Inflammatory macrophage (primary cell): ENCODE data around the gene HELB.
"Not testable (repeated sequence)": the region's sequence is repeated elsewhere in the genome, so short reads cannot be mapped to it uniquely, and the experiment has no call there.

ENCODE experiments used
- DNase-seq, 2 donors: peaks; one replicate each; pipeline ENCODE4 v3.0.0-alpha.2; 2020 to 2022

HELB gene

DNA sequence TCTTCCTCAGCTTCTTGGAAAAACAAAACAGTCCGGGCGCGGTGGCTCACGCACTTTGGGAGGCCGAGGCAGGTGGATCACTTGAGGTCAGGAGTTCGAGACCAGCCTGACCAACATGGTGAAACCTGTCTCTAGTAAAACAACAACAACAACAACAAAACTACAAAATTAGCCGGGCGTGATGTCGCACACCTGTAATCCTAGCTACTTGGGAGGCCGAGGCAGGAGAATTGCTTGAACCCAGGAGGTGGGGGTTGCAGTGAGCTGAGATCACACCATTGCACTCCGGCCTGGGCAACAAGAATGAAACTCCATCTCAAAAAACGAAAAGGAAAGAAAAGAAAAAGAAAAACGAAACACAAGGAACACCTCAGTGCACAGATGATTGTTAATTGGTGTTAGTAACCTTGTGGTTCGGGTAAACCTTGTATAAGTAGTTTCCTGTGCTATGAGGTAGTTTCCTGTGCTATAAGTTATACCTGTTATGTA lies 1.1 kb downstream of the HELB start:
- DNase-seq, result not testable (repeated sequence)

DNA sequence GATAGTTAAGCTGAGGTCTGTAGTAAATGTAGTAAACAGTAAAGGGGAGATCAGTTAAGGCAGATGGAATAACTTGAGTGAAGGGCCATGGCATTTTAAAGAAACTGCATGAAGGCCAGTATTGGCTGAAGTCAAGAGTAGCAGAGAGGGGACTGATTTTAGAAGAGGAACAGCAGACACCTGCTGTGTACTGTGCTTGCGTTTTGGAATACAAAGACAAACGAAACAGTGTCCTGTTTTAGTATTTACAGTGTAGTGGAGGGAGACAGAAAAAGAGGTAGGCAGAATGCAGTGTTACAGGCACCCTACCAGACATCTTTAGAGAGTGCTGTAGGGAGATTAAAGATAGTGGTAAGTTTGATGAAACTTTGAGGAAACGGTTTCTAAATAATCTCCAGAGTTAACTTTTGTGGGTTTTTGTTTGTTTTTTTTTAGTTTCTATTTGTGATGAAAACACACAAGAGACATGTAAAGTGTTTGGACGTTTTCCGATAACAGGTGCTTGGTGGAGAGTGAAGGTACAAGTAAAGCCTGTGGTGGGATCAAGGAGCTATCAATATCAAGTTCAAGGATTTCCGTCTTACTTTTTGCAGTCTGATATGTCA lies 2.1 kb downstream of the HELB start:
- DNase-seq, result no peak

DNA sequence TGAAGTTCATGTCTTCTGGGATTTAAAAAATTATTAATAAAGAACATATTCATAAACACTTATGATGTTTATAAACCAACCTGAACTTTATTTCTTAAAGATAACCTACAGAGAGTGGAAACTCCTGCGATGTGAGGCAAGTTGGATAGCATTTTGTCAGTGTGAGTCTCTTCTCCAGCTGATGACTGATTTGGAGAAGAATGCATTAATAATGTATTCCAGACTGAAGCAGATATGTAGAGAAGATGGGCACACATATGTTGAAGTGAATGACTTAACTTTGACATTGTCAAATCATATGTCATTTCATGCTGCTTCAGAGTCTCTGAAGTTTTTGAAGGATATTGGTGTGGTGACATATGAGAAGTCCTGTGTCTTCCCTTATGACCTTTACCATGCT lies 7.3 kb downstream of the HELB start:
- DNase-seq, result no peak

DNA sequence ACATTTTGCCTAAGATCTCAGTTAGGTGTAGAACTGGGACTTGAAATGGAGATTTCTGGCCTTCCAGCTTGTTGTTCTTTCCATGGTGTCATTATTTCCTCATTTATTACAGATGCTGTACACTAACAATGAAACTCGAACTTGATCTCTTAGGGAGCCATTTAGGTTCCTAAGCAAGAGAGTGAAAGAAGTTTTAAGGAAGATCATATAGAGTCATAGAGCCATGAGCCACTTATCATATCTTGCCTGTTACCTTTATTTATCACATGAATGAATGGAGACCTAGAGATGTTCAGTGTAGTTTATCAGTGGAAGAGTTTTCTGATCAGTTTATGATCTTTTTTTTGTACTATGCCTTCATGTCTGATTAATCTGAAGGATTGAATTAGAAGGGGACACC lies 9.9 kb downstream of the HELB start:
- no peak for DNase-seq

DNA sequence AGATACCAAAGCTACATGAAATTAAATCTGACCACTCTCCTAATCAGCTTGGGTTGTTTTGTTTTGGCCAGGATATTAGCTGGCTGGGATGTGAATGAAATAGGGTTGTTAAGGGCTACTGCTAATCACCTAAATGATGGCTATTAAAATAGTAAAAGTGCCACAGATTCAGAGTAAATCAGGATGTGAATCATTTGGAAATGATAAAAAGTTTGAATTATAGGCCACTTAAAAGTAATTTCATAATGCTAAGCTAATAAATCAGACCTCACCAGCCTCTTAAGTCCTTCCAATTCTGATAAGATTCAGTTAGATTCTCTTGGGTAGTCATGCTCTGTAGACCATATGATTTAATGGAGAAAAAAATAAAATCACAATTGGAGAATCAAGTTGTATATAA lies 12.0 kb downstream of the HELB start:
- no peak for DNase-seq

DNA sequence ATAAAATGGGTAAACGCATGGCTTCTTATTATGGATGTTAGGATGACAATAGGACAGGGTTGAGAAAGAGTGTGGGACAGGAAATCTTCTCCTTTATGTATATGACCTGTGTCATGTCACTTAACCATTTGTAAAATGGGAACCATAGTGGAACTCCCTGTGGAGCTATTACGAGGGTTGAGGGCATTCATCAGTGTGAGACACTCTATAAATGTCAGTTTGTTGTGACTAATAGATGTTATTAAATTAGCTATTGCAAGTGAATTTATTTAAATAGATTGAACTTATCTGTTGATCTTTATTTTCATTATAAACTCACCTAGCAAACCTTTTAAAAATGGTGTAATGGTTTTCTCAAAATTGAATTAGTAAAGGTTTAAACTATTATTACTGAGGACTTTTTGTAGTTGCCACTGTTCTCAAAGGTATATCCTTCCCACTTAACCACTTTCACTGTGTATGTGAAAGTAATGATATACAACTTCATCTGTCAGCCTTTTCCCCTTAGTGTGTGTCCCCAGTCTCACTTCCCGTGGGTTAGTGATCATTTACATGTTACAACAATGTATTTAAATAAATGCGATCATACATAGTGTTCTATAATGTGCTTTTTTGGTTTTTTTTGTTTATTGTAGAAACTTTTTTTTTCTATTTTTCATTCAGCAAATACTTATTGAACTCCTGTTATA lies 17.1 kb downstream of the HELB start:
- DNase-seq, result no peak

DNA sequence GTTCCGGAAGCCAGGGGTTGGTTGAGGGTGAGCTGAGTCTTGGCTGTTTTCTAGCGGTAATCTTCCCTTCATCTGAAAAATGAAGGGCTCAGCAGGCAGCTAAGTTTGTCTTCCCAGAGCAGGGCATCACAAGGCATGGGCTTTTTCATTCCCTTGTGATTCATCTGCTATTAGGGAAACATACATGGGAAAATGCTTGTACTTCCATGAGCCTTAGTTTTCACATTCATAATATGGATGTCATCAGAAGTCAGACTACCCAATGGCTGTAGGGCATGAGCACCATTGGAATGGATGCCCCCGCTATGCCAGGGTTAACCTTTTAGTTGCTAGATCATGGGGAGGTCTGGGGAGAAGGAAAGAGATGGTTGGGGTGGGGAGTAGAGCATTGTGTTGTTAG lies 18.7 kb downstream of the HELB start:
- peak in 1 of 2 donors; percentile 14 for DNase-seq

DNA sequence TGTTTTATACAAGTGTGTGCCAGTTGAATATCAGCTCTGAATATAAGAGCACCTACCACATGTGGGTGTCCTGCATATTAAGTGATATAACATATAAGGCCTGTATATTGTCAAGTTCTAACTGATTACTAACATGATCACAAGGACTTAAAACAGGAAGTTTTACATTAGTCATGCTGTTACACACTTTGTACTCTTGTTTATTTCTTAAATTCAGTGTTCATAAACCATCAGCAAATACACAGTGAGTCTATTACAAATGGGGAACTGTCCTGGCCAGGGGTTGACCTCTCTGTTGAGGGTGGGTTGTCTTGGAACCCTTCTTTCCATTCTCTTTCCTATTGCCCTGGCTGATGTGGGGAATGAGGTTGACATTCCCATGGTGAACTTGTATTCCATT lies 19.1 kb downstream of the HELB start:
- peak; percentile 75 to 91 for DNase-seq

DNA sequence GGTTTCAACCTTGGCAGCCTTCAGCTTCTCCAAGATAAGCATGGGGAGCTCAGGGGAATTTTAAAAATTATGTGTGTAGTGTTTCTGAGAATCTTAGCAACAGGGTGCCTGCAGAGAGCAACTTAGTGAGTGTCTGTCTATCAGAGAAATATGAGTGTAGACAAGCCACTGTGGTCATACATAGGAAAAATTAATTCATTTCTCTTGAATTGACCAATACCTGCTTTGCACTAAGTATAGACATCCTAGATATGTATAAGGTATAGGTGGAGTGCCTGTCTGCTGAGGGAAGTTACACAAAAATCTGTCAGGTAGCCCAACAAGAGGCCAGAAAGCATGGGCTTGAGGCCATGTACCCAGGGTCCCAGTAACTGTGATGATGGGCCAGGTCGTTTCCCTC lies 20.7 kb downstream of the HELB start:
- no peak for DNase-seq

DNA sequence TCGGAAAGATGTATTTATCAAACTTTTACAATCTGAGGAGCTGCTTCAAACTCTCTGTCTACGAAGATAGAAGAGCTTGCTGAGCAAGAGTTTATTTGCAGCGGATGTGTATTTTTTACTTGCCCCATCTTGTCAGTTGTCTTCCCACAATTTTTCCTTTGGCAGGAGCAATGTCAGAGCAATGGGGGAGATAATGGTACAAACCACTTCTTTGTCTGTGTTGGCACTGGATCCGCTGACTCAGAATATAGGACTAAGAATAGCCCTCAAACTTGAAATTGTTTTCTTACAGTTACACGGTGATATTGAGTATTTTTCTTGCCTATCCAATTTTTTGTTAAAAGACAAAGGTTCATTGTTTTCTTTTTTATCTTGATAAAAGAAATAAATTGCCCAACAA lies 27.6 kb downstream of the HELB start:
- no peak for DNase-seq

DNA sequence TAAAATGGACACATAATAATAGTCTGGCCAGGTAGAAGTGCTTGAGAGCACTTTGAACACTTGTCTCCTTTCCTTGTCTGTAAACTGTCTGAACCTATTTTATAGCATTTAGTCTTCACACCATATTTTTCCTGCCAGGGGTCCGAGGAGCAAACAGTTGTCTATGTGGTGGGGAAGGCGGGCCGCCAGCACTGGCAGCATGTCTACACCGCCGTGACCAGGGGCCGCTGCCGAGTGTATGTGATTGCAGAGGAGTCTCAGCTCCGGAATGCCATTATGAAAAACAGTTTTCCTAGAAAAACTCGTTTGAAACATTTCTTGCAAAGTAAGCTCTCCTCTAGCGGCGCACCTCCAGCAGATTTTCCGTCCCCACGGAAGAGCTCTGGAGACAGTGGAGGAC lies 28.7 kb downstream of the HELB start:
- no peak for DNase-seq

DNA sequence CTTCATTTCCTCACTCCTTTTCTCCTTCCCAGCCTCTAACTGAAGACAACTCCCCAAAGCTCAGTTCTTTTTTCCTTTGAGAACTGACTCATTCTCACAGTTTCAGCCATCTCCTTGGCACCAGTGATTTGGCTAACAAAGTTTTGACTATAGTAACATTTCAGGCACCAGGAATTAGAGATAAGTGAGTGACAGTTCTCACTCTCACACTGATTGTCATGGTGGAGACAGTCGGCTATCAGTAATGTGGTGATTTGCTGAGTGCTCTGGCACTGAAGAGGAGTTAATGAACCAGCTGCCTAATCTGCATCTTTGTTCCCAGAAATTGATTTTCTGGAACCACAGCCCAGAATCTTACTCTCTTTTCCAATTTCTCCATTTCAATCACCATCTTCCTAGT lies 29.5 kb downstream of the HELB start:
- no peak for DNase-seq

DNA sequence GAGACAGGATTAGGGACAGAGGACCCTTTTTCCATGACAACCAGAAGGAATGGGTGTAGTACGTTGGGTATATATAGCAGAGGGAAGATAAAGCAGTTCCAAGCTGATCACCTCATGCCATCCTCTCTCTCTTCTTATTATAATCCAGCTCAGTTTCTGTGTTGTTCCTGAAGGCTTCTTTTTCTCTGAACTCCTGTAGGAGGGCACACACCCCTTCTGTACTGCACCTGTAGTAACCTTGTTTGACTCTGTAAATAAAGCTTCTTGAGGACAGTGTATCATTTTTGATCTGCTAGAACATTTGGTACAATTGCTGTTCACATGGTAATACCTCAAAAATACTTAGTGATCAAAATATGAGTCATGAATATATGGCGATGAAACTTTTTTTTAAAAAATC lies 33.5 kb downstream of the HELB start:
- no peak for DNase-seq

DNA sequence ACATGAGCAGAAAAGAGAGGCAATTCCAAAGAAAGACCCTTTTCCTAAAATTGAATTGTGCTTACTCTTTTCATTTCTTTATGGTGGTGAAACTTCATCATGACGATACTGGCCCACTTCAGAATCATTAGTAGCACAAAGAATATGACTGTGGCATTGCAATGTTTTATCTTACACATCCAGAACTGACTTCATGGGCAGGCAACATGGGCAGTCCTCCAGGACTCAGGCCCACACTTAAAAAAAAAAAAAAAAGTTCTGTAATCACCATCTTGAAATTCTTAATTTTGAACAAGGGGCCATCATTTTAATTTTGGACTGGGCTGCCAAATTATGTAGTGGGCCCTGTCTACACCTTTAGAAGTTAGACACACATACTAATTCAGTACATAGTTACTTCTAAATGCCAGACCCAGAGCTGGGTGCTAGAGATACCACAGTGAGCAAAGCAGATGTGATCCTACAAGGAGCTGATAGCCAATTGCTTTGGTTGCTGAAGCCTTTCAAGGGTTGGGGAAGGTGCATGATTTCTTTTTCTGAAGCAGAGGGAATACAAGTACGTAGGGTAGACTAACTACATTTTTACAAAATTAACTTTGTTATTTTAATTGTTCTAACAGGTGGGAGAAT lies 35.2 kb downstream of the HELB start:
- DNase-seq, result no peak

DNA sequence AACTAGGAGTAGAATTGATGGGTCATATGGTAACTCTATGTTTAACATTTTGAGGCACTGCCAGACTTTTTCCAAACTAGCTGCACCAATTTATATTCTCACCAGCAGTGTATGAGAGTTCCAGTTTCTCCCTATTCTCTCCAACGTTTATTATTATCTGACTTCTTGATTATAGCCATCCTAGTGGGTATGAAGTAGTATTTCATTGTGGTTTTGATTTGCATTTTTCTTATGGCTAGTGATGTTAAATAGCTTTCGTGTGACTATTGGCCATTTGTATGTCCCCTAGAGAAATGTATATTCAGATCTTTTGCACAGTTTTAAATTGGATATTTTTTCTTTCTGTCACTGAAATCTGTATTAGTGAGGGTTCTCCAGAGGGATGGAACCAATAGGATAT lies 37.8 kb downstream of the HELB start:
- no peak for DNase-seq

DNA sequence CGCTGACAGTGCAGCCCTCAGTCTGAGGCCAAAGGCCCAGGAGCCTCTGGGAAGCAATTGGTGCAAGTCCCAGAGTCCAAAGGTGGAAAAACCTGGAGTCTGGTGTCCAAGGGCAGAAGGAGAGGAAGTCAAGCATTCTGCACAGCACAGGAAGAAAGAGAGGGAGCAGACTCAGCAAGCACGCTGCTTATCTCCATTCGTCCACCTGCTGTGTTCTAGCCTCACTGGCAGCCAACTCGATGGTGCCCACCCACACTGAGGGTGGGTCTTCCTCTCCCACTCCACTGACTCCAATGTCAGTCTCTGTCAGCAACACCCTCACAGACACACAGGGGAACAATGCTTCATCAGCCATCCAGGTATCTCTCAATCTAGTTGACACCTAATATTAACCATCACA lies 38.8 kb downstream of the HELB start:
- DNase-seq, result no peak

DNA sequence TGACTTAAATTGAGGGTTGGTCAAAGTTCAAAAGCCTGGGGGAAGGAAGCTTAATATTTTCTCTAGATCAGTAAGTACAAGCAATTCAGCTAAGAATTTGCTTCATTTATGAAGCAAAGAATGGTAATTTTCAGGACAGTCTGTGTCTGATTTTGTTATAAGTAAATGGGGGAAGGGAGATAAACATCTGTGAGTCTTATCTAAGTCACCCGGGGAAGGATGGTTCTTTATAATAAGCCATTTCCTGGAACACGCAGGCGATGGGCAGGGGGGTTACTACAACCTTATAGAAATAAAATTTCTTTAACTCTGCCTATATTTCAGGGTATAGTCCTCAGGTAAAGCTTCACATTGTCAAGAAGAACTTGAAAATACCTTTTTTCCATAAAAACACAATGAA lies 42.9 kb downstream of the HELB start:
- no peak for DNase-seq

DNA sequence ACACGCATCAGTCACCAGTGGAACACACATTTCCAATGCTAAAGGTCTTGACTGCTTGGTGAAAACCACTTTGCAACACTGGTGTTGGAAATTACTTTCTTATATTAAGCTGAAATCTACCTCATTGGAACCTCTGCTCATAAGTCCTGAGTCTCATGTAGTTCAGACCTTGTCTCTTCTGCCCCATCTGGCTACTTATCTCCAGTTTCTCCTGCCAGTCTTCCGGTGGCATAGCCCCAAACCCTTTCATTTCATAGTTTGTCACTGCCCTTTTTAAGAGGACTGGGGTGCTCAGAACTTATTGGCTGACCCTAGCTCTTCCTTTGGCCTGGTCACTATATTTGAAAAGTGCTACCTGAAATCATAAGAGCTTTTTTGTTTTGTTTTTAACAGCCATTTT lies 43.7 kb downstream of the HELB start:
- DNase-seq, result no peak

DNA sequence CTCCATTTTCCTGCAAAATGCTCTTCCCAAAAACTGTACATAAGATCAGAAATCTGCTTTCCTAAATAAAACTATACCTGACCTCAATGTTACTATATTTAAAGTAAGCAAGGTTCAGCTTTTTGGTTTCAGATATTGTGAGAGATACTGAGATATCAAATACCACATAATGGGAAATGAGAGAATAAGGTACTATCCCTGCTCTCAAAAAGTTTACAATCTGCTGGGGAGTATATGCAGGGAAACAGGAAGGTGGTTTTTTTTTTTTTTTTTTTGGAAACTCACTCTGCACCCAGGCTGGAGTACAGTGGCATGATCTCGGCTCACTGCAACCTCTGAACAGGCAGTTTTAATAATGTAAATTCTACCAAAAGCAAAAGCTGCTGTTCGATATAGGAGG lies 49.0 kb downstream of the HELB start:
- DNase-seq, result no peak

DNA sequence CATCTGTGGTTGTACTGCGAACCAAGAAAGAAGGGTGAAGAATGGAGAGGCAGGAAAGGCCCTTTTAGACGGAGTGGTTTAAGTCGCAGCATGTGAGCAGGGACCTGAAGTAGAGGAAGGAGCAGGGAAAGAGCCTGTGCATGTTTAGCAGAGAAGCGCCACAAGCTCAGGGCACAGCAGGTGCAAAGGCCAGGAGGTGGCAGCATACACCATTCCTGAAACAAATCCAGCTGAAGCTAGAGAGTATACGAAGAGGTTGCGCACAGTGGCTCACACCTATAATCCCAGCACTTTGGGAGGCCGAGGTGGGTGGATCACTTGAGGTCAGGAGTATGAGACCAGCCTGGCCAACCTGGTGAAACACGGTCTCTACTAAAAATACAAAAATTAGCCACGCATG lies 49.9 kb downstream of the HELB start:
- peak; percentile 39 to 61 for DNase-seq

DNA sequence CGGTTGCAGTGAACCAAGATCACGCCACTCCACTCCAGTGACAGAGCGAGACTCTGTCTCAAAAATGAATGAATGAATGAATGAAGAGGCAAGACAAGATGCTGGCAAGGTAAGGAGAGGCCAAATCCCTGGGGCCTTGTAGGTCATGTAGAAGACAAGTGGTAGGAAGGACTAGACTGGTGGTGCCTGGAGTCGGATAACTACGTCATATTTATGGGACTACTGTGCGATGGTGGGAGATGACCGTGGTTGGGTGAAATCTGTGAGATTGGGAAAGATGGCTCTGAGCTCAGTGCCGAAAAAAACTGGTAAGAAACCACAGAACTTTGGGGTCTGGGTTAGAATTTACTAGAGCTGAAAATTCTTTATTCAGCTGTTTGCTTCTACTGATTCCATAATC lies 50.6 kb downstream of the HELB start:
- no peak for DNase-seq

DNA sequence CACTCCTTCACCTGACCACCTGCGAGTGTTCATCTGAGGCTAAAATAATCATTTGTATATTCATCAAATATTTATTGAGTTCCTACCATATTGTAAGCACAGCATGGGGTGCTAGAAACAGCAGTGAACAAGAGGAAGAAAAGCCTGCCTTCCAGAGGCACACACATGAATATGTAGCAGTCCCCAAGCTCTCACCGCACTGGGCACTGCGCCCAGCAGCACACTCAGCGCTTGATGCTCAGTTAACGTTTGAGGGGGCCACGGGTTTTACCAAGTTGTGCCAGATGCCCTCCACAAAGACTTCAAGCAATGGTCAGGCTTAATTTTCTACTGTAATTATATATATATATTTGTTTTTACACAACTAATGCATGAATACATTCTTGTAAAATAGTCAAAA lies 52.0 kb downstream of the HELB start:
- DNase-seq, result no peak

DNA sequence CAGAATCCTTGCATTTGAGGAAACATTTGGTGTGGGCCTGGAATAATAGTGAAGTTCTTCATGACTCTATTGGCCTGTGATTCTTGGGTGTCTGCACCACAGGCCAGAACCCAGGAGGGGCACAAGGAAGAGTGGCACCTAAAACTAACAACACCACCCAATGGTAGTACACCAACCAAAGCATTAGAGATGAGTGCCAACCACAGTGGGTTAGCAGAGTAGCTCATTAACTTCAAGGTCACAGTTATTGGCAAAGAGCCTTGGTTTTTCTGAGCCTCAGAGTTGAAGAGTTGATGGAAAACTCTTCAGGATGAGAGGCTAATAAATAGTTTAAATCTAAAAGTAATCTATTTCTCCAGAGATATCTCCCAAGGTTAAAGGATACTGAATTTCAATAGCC lies 57.0 kb downstream of the HELB start:
- no peak for DNase-seq

DNA sequence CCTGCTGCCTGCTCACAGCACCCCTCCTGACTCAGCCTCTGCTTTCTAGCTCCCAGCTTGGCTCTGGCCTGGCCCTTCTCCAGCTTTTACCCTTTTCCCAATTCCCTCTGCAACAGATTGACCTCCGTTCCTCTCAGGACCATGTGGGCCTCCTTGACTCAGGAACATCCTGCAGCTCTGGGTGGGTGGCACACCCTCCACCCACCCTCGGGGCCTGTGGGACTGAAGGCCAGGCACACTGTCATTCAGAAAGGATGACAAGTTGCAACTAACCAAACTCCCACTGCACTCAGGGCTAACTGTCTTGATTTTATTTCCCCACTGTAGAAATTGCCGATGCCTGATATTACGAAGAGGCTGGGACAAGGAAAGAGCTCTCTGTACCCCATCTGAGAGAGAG lies 59.4 kb downstream of the HELB start:
- peak; percentile 6 to 32 for DNase-seq
